Mesodermal cell (in vitro differentiated cells): Measurements from ENCODE around the gene PVALB.

Experiments
- H3K27ac ChIP-seq: 2 replicates; pipeline ENCODE4 v1.7.0; 2013; ENCODE audit warnings: mild to moderate bottlenecking, low read depth, low read length, moderate library complexity; ENCODE audit not compliant: severe bottlenecking
- H3K36me3 ChIP-seq: 2 replicates; pipeline ENCODE4 v1.7.1; 2013; ENCODE audit warnings: mild to moderate bottlenecking, low read length, moderate library complexity; ENCODE audit not compliant: control insufficient read depth, insufficient read depth
- H3K4me1 ChIP-seq: one replicate; pipeline ENCODE4 v1.7.1; 2013; ENCODE audit warnings: mild to moderate bottlenecking, low read length; ENCODE audit not compliant: insufficient read depth, control insufficient read depth, poor library complexity, severe bottlenecking
- H3K4me3 ChIP-seq: 2 replicates; pipeline ENCODE4 v1.7.0; 2013; ENCODE audit warnings: low read length, control low read depth, mild to moderate bottlenecking; ENCODE audit not compliant: insufficient read depth, poor library complexity, severe bottlenecking; ENCODE audit errors: extremely low read depth
- H3K9me3 ChIP-seq: 2 replicates; pipeline ENCODE4 v1.7.1; 2013; ENCODE audit warnings: mild to moderate bottlenecking, low read length, moderate library complexity; ENCODE audit not compliant: control insufficient read depth
- WGBS, 2 experiments: methylation state at CpG; one replicate each; pipeline ENCODE4 v1.1.5; 2013; ENCODE audit warnings: missing lambda C conversion rate in 2 of 2; ENCODE audit not compliant: insufficient coverage in 2 of 2; 5-methylcytosine and 5-hydroxymethylcytosine counted together

PVALB gene

DNA sequence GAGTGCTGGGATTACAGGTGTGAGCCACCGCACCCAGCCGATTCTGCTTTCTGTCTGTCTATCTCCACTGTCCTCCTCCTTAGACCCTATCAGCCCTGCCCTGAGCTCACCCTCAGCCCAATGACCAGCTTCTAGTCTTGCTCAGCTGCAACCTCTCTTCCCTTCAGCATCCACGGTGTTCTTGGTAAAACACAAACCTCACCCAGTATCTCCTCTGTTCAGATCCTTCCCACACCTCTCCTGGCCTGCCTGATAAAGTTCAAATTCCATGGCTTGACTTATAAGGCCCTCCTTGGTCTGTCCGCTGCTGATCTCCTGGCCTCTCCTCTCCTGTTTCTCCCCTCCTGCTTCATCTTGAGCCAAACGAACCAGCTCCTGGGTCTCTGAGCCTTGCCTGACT lies 29.4 kb upstream of the PVALB start:
- WGBS, 2 experiments = 84 to 88% methylated on average over 5 of the region's 5 CpGs
- H3K36me3 ChIP-seq = no peaks in the 10 kb centered on the region
- H3K4me1 ChIP-seq = no peaks in the 10 kb centered on the region
- no peak overlapping the region for H3K27ac ChIP-seq
- H3K9me3 ChIP-seq = no peaks in the 10 kb centered on the region
- H3K4me3 ChIP-seq = no peak overlapping the region

GRCh38 chr22:36840106-36840505 lies 23.3 kb upstream of the PVALB start:
- no peak overlapping the region for H3K4me3 ChIP-seq
- no peaks in the 10 kb centered on the region for H3K9me3 ChIP-seq
- H3K4me1 ChIP-seq = no peaks in the 10 kb centered on the region
- WGBS, 2 experiments = 82 to 93% methylated on average over 7 to 8 of the region's 8 CpGs
- no peaks in the 10 kb centered on the region for H3K36me3 ChIP-seq
- no peak overlapping the region for H3K27ac ChIP-seq

DNA sequence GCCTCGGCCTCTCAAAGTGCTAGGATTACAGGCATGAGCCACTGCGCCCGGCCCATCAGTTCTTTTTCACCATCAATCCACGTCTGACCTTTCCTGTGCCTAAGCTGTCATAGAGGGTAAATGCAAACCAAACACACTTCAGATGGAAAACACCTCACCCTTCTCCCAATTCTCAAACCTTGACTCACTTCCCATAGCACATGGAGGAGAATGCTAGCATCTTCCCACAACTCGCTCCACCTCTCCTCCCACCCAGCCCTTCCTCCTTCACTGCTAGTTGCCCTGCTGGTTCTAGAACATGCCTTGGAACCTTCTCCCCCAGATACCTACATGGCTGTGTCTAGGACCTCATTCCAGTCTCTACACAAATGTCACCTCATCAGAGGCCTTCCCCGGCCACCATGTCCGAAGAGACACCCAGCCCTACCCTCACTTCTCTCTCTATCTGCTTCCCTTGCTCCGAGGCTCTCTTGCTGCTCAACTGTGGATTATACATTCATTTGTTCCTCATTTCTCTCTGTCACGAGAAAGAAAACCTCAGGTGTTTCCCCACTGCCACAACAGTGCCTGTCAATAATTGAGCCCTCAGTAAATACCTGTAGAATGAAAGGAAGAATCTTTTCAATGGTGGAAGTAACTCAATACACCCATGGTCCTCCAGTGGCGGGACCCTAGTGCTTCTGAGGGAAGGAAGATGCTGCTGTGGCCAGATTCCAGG lies 22.7 kb upstream of the PVALB start:
- Histone ChIP-seq H3K4me1 (no peaks in the 10 kb centered on the region), H3K9me3 (no peaks in the 10 kb centered on the region), H3K27ac (no peak overlapping the region), H3K4me3 (no peak overlapping the region), H3K36me3 (no peaks in the 10 kb centered on the region)
- WGBS, 2 experiments = 84 to 90% methylated on average over 9 to 10 of the region's 10 CpGs

GRCh38 chr22:36838119-36839030 lies 21.5 kb upstream of the PVALB start:
- no peaks in the 10 kb centered on the region for H3K4me1 ChIP-seq
- H3K9me3 ChIP-seq = no peaks in the 10 kb centered on the region
- 83 to 96% methylated on average over 8 to 9 of the region's 10 CpGs for WGBS, 2 experiments
- H3K36me3 ChIP-seq = no peaks in the 10 kb centered on the region
- no peak overlapping the region for H3K4me3 ChIP-seq
- H3K27ac ChIP-seq = no peak overlapping the region

DNA sequence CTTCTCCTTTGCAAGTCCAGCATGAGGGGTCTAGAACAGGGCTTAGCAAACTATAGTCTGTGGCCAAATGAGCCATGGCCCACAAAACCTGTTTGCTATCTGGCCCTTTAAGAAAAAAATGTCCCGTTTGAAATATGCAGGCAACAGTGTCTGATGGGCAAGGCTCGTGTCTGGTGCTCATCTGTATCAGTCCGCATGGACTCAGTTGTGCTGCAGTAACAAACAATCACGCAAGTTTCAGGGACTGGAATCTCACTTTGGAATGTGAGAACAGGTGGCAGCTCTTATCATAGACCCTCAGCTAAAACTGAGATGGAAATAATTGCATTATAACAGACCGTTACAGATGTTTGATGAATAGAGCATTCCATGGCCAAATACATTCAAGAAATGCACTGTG lies 19.1 kb upstream of the PVALB start:
- no peaks in the 10 kb centered on the region for H3K4me1 ChIP-seq
- H3K27ac ChIP-seq = no peak overlapping the region
- 80 to 82% methylated on average over 5 of the region's 5 CpGs for WGBS, 2 experiments
- no peaks in the 10 kb centered on the region for H3K36me3 ChIP-seq
- no peak overlapping the region for H3K4me3 ChIP-seq
- no peaks in the 10 kb centered on the region for H3K9me3 ChIP-seq

GRCh38 chr22:36833073-36833472 lies 16.2 kb upstream of the PVALB start:
- H3K27ac ChIP-seq = no peak overlapping the region
- 90 to 94% methylated on average over 3 of the region's 3 CpGs for WGBS, 2 experiments
- H3K36me3 ChIP-seq = no peaks in the 10 kb centered on the region
- H3K4me1 ChIP-seq = no peaks in the 10 kb centered on the region
- no peaks in the 10 kb centered on the region for H3K9me3 ChIP-seq
- no peak overlapping the region for H3K4me3 ChIP-seq

GRCh38 chr22:36831717-36832116 lies 14.9 kb upstream of the PVALB start:
- Histone ChIP-seq H3K36me3 (no peaks in the 10 kb centered on the region), H3K27ac (no peak overlapping the region), H3K4me3 (no peak overlapping the region), H3K4me1 (no peaks in the 10 kb centered on the region), H3K9me3 (no peaks in the 10 kb centered on the region)
- WGBS, 2 experiments = 85 to 88% methylated on average over 3 of the region's 3 CpGs

GRCh38 chr22:36831206-36831605 lies 14.4 kb upstream of the PVALB start:
- Histone ChIP-seq H3K9me3 (no peaks in the 10 kb centered on the region), H3K4me1 (no peaks in the 10 kb centered on the region), H3K27ac (no peak overlapping the region)

DNA sequence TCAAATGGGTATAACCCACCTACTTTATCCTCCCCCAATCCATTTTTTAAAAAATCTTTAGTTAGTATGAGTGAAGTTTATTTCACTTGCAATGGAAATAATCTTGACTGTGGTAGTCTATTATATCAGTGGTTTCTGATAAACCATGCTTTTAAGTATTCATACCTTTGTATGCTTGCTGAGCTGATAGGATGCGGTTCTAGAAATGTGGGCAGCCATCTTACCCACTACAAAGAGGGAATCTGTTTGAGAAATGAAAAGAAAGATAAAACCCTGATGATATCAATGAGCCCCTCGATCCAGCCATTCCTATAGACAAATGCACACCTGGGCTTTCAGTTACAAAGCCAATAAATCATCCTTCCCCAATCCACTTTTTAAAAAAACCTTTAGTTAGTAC lies 13.8 kb upstream of the PVALB start:
- H3K36me3 ChIP-seq = no peaks in the 10 kb centered on the region
- H3K4me3 ChIP-seq = no peak overlapping the region
- no peaks in the 10 kb centered on the region for H3K4me1 ChIP-seq
- H3K9me3 ChIP-seq = no peaks in the 10 kb centered on the region
- WGBS, 2 experiments = 83% methylated on average over 1 of the region's 2 CpGs; no CpG with 5 or more reads in 1 of the 2 experiments
- no peak overlapping the region for H3K27ac ChIP-seq

More at GRCh38 chr22:36831206-36831605, 14.4 kb upstream of the PVALB start:
- Histone ChIP-seq H3K4me3 (no peak overlapping the region), H3K36me3 (no peaks in the 10 kb centered on the region)

GRCh38 chr22:36829370-36830002 lies 12.7 kb upstream of the PVALB start:
- H3K9me3 ChIP-seq = no peaks in the 10 kb centered on the region
- H3K27ac ChIP-seq = no peak overlapping the region
- H3K4me1 ChIP-seq = no peaks in the 10 kb centered on the region
- WGBS, 2 experiments = 100% methylated on average over 2 of the region's 5 CpGs
- H3K4me3 ChIP-seq = no peak overlapping the region
- H3K36me3 ChIP-seq = no peaks in the 10 kb centered on the region
